ENCODE results near the gene ZFHX3. TPM values are rescaled to one million over a fixed set of nuclear protein-coding genes. Genes with fewer than 3 reads are reported as not detected.

The ZFHX3 gene
- total RNA-seq, 1 experiment from 2014 or later: 1.5 TPM

- Histone ChIP-seq H4K91ac (ENCODE audit: insufficient read length, low read depth, low read length) (no peak overlapping the region), H3K23me2 (ENCODE audit: insufficient read length, low read depth, low read length, poor library complexity, severe bottlenecking) (peaks cover 7% of the 10 kb centered on the region), H3K27ac (ENCODE audit: insufficient read length, low read depth, low read length) (no peak overlapping the region), H3T11ph (ENCODE audit: low read length) (no peak overlapping the region), H2BK15ac (ENCODE audit: low read depth, low read length) (no peak overlapping the region), H3K23ac (ENCODE audit: insufficient read length, low read depth, low read length) (no peak overlapping the region), H3K4me1 (ENCODE audit: insufficient read depth, low read length) (peaks cover 16% of the 10 kb centered on the region; the same call in 1 of the 2 replicates), H3K56ac (ENCODE audit: insufficient read length, low read depth, low read length) (no peak overlapping the region), H3K4ac (ENCODE audit: low read depth, low read length) (no peak overlapping the region), H3K9me3 (ENCODE audit: control insufficient read depth, low read depth, low read length) (no peaks in the 10 kb centered on the region), H2AK5ac (ENCODE audit: insufficient read length, low read length) (no peak overlapping the region), H3K4me2 (ENCODE audit: insufficient read depth, insufficient read length, low read length) (no peak overlapping the region), H3K27me3 (ENCODE audit: insufficient read depth, low read length) (peaks cover 70% of the 10 kb centered on the region), H2BK12ac (ENCODE audit: insufficient read length, low read depth, low read length) (no peak overlapping the region), H3K79me1 (ENCODE audit: insufficient read depth, low read depth, low read length, poor library complexity, severe bottlenecking) (no peaks in the 10 kb centered on the region), H3K79me2 (ENCODE audit: insufficient read depth, low read length) (no peaks in the 10 kb centered on the region), H3K9ac (ENCODE audit: extremely low read depth, insufficient read length, low read length) (no peak overlapping the region), H2BK120ac (ENCODE audit: low read depth, low read length, poor library complexity, severe bottlenecking) (no peak overlapping the region), H4K20me1 (ENCODE audit: control insufficient read depth, insufficient read depth, insufficient read length) (peaks cover 2% of the 10 kb centered on the region), H2BK20ac (ENCODE audit: low read depth, low read length, poor library complexity, severe bottlenecking) (no peak overlapping the region), H4K5ac (ENCODE audit: insufficient read length, low read depth, low read length) (no peak overlapping the region), H2AFZ (ENCODE audit: low read length) (no peak overlapping the region), H4K8ac (replicated peaks; ENCODE audit: insufficient read length, low read depth, low read length) (no peak overlapping the region), H3K14ac (ENCODE audit: insufficient read depth, low read length) (no peak overlapping the region), H2BK5ac (ENCODE audit: insufficient read length, low read length) (no peak overlapping the region), H3K18ac (ENCODE audit: insufficient read length, low read depth, low read length) (no peak overlapping the region)
- H3K27ac Mint-ChIP-seq: no peak overlapping the region
- peaks cover 85% of the 10 kb centered on the region for H3K27me3 Mint-ChIP-seq (ENCODE audit: low read depth)
- WGBS (ENCODE audit: extremely low coverage, insufficient read length, low lambda C conversion rate): no CpG with 5 or more reads among the region's 6 CpGs
- no peaks in the 10 kb centered on the region; a peak in 2 of 7 replicates for H3K36me3 Mint-ChIP-seq (ENCODE audit: insufficient read depth in 1 of 3, low read depth in 3 of 3)
- peaks cover 0 to 14% of the 10 kb centered on the region in 2 experiments; a peak in 2 of 5 replicates for H3K9me3 Mint-ChIP-seq
- H3K4me3 Mint-ChIP-seq: no peak overlapping the region
- TF ChIP-seq CTCF (conservative IDR thresholded peaks at IDR 0.05): no peak
- H3K4me1 Mint-ChIP-seq: peaks cover 77 to 86% of the 10 kb centered on the region in 2 experiments
- DNase-seq: no peak
Measured at GRCh38 chr16:73043828-73044467, 4.0 kb downstream of the ZFHX3 start.

Measured in H9 (cell line).